HG03378 (cell line): Measurements from ENCODE around the gene DRD5.
"Not testable (repeated sequence)": the region's sequence is repeated elsewhere in the genome, so short reads cannot be mapped to it uniquely, and the experiment has no call there.

Experiments used
- ATAC-seq: cut with Tn5 transposase; IDR thresholded peaks from one replicate; pipeline ENCODE4 v1.9.1; 2021; ENCODE audit warnings: mild to moderate bottlenecking, moderate library complexity; ENCODE audit not compliant: unreplicated experiment

Gene DRD5

GRCh38 chr4:9781343-9782135 lies at the start of gene DRD5:
Gene DRD5, plus strand, starts transcription at chr4:9781634. Its CDS starts 396 bp downstream, at chr4:9782030.
- no peak for ATAC-seq

DNA sequence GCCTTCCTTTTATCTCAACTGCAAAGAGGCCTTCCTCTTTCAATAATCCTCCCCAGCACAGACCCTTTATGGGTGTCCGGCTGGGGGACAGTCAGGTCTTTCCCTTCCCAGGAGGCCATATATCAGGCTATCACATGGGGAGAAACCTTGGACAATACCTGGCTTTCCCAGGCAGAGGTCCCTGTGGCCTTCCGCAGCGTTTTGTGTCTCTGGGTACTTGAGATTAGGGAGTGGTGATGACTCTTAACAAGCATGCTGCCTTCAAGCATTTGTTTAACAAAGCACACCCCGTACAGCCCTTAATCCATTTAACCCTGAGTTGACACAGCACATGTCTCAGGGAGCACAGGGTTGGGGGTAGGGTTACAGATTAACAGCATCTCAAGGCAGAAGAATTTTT lies 49.2 kb upstream of the DRD5 start:
- not testable (repeated sequence) for ATAC-seq

GRCh38 chr4:9735515-9735914 lies 45.9 kb upstream of the DRD5 start:
- no peak for ATAC-seq

DNA sequence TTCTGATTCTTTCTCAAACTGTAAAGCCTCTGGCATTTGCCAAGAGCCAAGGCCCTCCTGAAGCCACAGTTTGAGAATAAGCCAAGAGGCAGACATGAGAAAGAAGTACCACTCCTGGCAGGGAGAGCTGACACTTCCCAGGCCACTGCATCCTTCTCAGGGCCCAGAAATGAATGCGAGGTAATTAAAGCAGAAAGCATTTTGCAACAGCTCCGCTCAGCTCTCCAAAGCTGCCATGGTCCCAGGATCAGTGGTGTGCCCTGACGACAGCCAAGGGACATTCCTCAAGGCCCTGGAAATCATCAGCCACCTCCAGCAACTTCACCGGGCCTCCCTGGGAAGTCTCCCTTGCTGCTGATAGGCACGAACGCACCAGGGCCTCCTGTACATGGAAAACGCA lies 44.2 kb upstream of the DRD5 start:
- not testable (repeated sequence) for ATAC-seq

DNA sequence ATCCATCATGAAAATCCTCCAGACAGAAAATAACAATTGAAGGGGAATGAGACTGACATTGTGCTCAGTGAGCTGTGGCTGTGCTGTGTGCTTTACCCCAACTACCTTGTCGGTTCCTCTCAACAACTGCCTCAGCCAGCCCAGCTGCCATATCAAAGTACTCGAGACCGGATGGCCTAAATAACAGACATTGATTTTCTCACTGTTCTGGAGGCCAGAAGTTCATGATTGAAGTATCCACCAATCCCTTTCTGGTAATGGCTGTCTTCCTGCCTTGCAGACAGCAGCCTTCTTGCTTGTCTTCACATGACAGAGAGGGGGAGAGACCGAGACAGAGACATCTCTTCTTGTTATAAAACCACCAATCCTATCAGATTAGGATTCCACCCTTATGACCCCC lies 37.6 kb upstream of the DRD5 start:
- not testable (repeated sequence) for ATAC-seq

DNA sequence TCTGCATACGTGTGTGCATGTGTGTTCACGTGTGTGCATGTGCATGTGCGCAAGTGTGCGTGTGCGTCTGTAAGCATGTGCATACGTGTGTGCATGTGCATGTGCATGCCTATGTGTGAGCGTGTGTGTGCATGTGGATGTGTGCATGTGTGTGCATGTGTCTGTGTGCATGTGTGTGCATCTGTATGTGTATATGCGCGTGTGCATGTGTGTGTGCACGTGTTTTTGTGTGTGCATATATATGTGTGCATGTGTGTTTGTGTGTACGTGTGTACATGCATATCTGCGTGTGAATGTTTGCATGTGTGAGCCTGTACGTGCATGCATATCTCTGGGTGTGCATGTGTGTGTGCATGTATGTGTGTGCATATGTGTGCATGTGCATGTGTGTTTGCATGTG lies 35.7 kb upstream of the DRD5 start:
- ATAC-seq = no peak

DNA sequence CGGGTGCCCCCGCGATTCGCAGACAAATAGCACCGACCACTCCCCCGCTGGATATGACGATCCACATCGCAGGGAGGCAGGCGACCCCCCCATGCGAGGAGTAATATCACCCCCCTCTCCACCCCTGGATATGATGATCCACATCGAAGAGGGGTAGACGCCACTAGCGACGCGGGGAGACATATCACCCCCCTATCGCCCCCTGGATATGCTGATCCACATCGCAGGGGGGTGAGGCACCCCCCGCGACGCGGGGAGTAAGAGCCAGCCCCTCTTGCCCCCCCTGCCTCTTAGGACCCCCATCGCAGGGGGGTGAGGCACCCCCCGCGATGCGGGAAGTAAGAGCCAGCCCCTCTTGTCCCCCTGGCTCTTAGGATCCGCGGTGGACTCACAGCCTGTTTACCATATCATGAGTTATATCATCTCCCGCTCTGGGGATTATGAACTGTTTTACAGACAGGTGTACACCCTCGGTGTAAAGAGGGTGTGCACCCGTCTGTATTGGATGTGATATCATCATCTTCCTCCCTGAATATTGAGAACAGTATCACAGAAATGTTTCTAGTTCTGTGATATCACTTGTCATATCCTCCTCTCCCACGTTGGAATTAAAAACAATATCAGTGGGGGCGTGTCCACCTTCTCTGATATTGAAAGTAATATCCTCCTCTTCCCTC lies 22.7 kb upstream of the DRD5 start:
- ATAC-seq = no peak

GRCh38 chr4:9762823-9763475 lies 18.5 kb upstream of the DRD5 start:
- no peak for ATAC-seq

DNA sequence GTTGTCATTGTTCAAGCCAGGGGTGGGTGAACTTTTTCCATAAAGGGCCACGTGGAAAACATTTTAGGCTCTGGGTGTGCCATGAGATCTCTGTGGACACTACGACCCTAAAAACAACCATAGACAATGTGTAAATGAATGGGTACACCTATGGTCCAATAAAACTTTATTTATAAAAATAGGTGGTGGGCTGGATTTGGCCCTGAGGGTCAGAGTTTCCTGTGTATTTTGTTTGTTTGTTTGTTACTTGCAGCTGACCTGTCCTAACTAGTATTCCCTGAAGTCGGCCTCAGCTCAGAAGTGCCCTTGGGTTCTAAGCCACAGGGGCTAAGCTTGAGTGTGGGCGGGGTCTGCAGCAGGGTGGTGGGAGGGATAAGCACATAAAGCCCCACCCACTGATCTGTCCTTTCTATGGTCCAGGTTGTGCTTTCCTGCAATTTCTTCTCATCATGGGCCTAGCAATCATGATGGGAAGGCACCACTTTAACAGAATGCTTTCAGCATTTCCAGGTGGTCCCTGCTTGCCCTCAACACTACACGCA lies 17.2 kb upstream of the DRD5 start:
- ATAC-seq = no peak

- ATAC-seq = no peak
These were observed 16.3 kb upstream of the DRD5 start for GRCh38 chr4:9765091-9765490.

GRCh38 chr4:9769321-9769720 lies 12.1 kb upstream of the DRD5 start:
- ATAC-seq = no peak

- no peak for ATAC-seq
These were observed 10.4 kb upstream of the DRD5 start for GRCh38 chr4:9771034-9771433.

- no peak for ATAC-seq
These were observed 8.0 kb upstream of the DRD5 start for GRCh38 chr4:9773471-9773870.

DNA sequence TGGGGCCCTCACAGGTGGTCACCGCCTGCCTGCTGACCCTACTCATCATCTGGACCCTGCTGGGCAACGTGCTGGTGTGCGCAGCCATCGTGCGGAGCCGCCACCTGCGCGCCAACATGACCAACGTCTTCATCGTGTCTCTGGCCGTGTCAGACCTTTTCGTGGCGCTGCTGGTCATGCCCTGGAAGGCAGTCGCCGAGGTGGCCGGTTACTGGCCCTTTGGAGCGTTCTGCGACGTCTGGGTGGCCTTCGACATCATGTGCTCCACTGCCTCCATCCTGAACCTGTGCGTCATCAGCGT lies 652 bp downstream of the DRD5 start:
- no peak for ATAC-seq

DNA sequence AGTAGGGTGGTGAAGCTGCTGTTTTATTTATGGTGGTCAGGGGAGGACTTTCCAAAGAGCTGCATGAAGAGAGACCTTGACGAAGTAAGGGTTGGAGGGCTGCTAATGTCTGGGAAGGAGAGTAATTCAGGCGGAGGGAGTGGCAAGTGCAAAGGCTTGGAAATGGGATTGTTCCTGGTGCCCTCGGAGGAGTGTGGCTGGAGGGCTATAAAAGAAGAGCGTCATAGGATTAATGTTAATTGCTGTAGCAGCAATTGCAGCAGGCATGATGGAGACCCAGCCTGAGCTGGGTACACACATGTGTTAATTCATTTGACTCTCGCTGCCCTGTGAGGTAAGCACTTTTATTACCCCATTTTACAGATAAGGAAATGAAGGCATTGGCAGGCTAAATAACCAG lies 4.5 kb downstream of the DRD5 start:
- not testable (repeated sequence) for ATAC-seq

- no peak for ATAC-seq
These were observed 10.9 kb downstream of the DRD5 start for GRCh38 chr4:9792381-9792780.

GRCh38 chr4:9796641-9797040 lies 15.2 kb downstream of the DRD5 start:
- not testable (repeated sequence) for ATAC-seq

DNA sequence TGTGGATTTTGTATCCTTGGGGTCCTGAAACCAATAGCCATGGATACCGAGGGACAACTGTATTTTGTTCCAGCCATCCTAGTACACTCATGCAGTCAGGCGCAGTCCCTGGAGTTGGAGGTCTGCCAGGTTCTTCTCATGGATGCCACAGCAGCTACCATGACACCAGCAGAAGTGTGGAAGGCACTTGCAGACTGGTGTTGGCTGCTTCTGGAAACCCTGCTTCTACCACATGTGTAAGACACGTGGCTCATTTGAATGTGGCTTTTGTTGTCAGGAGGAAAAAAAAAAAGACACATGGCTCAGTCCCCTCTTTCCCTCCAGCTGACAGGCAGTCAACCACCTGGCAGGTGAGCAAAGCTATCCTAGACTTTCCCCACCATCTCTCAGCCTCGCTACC lies 19.4 kb downstream of the DRD5 start:
- ATAC-seq = no peak

DNA sequence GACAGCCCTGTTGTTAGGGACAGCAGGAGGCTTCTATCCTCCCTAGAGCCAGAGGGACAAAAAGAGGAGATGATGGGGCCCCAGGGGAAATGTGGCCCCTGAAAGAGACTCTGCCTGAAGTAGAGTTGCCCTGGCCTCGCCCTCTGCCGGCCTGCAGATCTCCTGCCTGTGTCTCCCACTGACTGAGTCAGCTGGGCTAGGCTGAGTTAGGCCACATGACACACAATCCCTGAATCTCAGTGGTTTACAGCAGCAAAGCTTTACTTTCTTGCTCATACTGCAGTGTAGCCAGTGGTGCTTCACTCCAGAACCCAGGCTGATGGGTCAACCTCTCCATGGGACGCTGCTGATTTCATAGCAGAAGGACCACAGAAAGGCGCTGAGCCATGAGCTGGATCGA lies 23.5 kb downstream of the DRD5 start:
- no peak for ATAC-seq

DNA sequence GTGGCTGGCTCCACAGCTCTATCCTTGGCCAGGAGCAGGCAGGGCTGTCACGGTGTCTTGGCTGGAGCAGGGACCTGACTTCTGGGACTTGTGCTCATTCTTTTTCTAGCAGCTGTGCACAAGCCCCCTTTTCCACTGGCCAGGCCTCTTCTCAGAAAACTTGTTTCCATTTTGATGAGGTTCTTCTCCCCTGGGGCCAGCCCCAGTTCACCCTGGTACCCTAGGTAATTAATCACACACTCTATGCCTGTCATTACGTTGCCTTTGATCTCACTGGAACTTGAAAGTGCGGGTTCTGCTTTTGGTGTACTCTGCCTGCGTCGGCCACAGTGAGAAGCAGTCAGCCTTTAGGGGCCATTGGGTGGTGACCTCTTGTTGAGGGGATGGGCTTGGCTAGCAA lies 26.6 kb downstream of the DRD5 start:
- no peak for ATAC-seq

DNA sequence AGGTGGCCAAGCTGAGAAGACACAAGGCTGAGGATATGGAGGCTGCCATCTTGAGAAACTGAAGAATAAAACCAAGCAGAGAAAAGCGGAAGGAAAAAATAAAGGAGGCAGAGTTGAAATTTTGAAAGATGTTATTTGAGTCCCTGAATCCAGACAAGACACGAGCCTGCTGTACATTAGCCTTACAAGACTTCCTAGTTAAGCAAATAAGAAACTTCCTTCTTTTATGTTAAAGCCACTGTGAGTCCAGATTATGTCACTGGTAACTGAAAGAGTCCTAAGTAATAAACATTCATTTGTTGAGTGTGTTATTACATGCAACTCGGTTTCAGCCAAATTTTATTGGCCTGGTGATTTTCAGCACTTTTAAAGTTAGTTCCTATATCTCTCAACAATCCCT lies 30.4 kb downstream of the DRD5 start:
- no peak for ATAC-seq
